Posterior cingulate gyrus (tissue), 11 donors: ENCODE data around the gene GRIA4.
A peak's percentile ranks its signal among the peaks of the same experiment; 100 is the strongest.
"Not testable (repeated sequence)": the region's sequence is repeated elsewhere in the genome, so short reads cannot be mapped to it uniquely, and the experiment has no call there.

Source experiments
- DNase-seq, 10 donors: peaks; one replicate each; pipeline versions ENCODE4 v3.0.0 to v3.0.0-alpha.2; 2020 to 2021; ENCODE audit warnings: mixed read lengths in 3 of 10
- intact Hi-C: fragments of 100-400 bp; cut with DNase I; formaldehyde crosslinking; loops from one replicate; pipeline ENCODE4 v1.15.1; 2023

The GRIA4 gene

DNA sequence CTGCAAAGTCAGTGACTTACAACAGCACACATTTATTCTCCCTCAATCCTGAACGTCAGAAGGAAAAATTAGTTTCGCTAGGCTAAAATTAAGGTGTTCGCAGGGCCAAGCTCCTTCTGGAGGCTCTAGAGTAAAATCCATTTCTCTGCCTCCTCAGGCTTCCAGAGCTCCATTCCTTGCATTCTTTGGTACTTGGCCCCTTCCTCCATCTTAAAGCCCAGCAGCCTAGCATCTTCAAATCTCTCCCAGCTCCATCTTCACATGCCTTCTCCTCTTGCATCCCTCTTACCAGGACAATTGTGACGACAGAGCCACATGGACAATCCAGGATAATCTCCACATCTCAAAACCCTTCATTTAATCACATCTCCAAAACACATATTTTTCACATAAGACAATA, 165.0 kb downstream of the GRIA4 start:
- intact Hi-C loops: loop anchor here (10.0 kb wide), 1 partner anchor 80 kb away; no protein-coding TSS in a partner anchor
- no peak for DNase-seq

GRCh38 chr11:105780781-105781525, 171.1 kb downstream of the GRIA4 start:
- intact Hi-C loops: no loop called here
- no peak for DNase-seq

DNA sequence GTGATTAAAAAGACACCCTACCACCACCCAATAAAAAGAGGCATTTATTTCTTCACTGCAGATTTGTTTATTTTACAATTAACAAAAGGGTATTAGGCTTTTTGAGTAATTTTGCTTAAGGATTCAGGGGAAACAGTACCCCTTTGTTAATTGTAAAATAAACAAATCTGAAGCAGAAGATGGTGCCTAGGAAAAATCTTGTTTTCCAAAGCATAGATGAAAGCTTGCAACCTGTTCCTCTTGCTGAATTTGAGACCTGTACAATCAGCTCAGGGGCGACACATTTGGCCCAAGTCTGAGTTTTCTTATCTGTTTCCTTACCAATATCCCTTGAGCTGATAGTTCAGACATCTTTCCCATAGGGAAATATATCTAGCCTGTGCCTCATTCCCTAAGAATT, 171.9 kb downstream of the GRIA4 start:
- intact Hi-C loops: no loop called here
- no peak for DNase-seq

GRCh38 chr11:105783216-105783615, 173.3 kb downstream of the GRIA4 start:
- intact Hi-C loops: no loop called here
- DNase-seq: no peak

GRCh38 chr11:105785850-105786249, 176.0 kb downstream of the GRIA4 start:
- intact Hi-C loops: not testable (repeated sequence)
- DNase-seq: peak in 2 of 10 donors; percentile 41 to 52

GRCh38 chr11:105786741-105787140, 176.9 kb downstream of the GRIA4 start:
- intact Hi-C loops: no loop called here
- no peak for DNase-seq

DNA sequence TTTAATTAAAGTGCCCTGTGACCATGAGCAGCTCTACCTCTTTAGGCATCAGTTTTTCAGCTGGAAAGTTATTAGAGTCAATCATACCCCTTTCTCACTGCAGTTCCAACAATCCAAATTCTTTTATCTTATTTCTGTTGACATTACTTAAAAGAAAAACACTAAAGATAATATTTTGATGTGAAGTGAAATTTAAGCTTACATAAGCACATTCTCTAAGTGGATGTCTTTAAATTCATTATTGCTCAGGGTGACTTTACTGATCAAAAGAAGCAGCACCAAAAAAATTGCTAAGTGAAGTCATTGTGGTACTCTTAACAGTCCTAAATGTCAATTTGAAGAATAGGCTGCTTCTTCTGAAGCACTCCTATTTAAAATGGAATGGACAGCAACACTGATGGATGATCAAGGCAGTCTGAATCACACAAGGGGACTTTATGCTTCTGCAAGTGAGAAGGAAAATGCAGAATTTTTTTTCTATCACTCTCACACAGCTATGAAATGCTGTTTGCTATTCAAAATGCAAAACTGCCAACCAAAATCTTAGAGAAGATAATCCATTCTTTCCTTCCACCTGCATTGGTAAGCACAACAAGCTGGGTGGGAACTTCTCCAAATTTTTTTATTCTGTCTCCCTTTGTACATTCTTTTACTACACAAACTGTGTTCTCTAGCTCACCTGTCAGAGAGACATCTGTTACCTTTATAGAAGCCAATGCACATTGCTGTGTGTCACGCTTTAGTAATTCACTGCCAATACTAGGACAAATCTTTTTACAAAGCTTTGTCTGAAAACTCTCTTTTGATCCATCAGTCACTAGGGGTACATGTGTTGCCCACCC, 179.9 kb downstream of the GRIA4 start:
- intact Hi-C loops: no loop called here
- DNase-seq: no peak

GRCh38 chr11:105790840-105791239, 181.0 kb downstream of the GRIA4 start:
- DNase-seq: peak in 2 of 10 donors; percentile 16 to 75
- intact Hi-C loops: no loop called here

- intact Hi-C loops: no loop called here
- DNase-seq: no peak
Observed at GRCh38 chr11:105793092-105793491, 183.2 kb downstream of the GRIA4 start.

DNA sequence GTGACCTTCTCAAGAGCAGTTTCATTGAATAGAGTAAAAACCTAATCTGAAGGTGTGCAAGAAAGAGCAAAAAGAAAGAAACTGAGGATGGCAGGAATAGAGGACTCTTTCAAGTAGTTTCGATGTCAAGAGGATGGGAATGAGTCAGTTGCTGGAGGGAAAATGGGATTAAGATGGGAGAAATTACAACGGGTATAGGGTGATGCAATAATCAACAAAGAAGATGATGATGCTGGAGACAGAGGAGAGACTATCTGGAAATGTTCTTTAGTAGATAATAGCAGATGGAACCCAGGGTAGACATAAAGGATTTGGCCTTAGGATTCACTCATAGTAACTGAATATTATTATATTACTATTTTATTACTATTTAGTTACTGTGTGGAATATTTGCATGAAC, 189.4 kb downstream of the GRIA4 start:
- intact Hi-C loops: no loop called here
- DNase-seq: no peak

GRCh38 chr11:105799728-105800462, 190.0 kb downstream of the GRIA4 start:
- no peak for DNase-seq
- intact Hi-C loops: no loop called here

- intact Hi-C loops: no loop called here
Observed at GRCh38 chr11:105802390-105802789, 192.5 kb downstream of the GRIA4 start.

DNA sequence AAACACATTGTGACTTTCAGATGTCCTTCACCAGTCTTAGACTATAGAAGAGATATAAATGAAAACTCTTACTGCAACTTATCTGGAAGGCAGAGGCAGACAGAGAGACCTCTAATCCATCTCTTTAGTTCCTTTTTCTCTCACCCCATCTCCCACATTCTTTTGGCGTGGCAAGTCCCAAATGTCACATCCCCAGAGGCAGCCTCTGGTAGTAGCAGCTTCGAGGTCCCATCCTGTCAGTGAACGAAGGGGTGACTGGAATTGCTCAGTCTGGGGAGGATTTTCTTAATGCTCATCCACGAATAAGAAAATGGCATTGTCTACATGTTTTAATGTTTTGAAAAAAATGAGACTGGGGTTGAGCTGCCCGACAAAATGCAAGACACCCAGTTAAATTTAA, 201.4 kb downstream of the GRIA4 start:
- DNase-seq: no peak
- intact Hi-C loops: no loop called here

More at GRCh38 chr11:105802390-105802789, 192.5 kb downstream of the GRIA4 start:
- no peak for DNase-seq

- intact Hi-C loops: no loop called here
Observed at GRCh38 chr11:105821372-105821771, 211.5 kb downstream of the GRIA4 start.

DNA sequence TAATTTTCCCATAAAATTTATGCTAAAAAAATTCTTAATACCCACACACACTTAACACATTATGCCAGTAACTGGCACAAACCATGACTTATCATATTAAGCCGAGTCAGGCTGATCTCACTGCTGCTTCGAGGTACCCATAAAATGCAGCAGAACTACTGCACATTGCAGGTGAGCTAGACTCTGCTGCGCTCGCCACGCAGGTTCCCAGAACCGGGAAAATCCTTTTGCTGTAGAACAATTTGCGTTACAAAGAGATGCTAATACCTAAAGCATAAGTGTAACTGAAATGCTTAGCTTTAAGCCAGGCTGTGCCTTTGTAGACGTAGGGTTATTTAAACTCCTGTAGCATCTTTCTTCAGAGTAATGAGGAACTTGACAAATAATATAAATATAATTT, 211.9 kb downstream of the GRIA4 start:
- no peak for DNase-seq
- intact Hi-C loops: no loop called here

More at GRCh38 chr11:105821372-105821771, 211.5 kb downstream of the GRIA4 start:
- DNase-seq: peak in 2 of 10 donors; percentile 19 to 74

DNA sequence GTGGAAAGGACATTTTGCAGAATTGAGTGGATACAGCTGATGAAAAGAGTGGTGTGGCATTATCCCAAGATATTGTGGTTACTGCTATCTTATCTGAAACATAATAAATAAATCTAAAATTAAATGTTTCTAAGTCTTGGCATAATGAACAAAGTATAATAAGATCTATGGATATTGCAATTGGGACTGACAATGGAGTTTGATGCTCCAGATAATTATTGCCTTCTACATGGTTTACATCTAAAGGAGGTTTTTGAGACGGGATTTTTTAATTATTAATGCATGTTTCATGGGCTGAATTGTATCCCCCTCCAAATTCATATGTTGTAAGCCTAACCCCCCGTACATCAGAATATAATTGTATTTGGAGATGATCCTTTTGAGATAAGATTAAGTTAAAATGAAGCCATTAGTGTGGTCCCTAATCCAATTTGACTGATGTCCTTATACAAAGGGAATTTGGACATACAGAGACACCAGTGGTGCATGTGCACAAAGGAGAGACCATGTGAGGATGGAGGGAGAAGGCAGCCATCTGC, 213.7 kb downstream of the GRIA4 start:
- DNase-seq: no peak
- intact Hi-C loops: no loop called here

GRCh38 chr11:105824457-105825013, 214.7 kb downstream of the GRIA4 start:
- intact Hi-C loops: no loop called here
- no peak for DNase-seq

GRCh38 chr11:105825141-105825540, 215.3 kb downstream of the GRIA4 start:
- intact Hi-C loops: no loop called here
- DNase-seq: no peak

DNA sequence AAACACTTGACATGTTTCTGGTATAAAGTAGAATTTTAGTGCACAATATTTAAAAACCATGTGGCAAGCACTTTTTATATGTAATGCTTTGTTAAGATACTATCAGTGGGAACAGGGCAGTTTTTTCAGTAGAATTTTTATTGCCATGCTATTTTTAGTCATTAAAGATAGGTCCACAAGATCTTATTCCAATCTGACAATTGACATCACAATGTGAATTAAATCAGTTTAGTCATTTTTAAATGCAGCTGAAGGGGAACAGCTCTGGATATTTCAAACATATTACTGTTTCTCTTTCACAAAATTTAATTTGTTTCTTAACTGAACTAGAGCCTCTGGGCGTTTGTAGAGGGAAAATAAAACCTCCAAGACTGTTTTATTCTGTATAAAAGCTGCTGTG, 218.0 kb downstream of the GRIA4 start:
- no peak for DNase-seq
- intact Hi-C loops: no loop called here

DNA sequence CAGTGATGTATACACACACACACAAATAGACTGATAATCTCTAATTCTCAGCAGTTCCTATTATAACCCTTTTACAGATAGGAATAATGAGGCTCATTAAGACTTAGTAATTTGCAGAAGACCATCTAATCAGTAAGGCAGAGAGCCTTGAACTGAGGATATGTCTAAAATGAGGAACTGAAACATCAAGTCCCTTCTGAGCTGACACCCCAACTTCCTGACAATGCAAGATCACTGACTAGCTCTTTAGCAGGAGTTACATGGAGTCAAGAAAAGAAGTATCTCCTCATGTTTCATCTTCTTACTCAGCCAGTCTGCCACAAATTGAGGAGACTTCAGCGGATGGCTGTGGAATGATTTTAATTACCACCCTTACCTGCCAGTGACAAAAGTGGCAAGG, 219.2 kb downstream of the GRIA4 start:
- no peak for DNase-seq
- intact Hi-C loops: no loop called here
